NCI-H2107 treated with DMSO at 0.1 percent for 48 hours (cell line): Measurements from ENCODE around the gene CACNA2D3.

Experiments
- DNase-seq: peaks from one replicate; lab custom pipeline; 2025; ENCODE audit not compliant: unreplicated experiment; lab: John Stamatoyannopoulos, UW

CACNA2D3 gene

DNA sequence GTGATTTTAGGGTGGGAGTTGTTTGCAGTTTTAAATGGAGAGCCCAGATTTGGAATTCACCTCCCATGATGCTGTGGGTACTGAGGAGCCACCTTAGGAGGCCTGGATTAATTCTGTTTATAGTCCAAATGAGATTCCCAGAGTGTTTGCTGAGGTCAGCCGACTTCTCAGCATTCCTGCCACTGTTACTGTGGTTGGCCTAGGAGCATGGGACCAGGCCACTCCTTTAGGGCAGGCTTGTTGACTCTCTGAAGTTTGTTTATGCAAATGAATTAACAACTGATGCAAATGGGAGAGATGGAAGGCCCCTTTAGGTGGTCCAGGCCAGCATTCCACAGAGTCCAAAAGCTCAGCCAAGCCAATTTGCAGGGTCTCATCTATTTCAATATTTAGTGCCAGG is 46.1 kb downstream of the CACNA2D3 start:
- DNase-seq, result no peak

DNA sequence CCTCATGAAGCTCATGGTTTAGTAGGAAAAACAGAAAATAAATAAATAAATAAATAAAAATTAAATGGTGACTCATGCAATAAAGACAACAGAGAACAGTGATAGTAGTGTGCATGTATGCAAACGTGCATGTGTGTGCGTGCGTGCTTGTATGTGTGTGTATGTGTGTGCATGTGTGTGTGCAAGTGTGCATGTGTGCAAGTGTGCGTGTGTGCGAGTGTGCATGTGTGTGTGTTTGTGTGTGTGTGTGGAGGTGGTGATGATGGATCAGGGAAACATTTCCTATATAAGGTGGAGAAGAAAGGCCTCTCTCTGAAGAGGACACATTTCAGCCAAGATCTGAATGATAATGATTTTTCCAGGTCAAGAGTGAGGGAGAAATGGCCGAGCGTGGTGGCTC is 47.2 kb downstream of the CACNA2D3 start:
- DNase-seq, result no peak

DNA sequence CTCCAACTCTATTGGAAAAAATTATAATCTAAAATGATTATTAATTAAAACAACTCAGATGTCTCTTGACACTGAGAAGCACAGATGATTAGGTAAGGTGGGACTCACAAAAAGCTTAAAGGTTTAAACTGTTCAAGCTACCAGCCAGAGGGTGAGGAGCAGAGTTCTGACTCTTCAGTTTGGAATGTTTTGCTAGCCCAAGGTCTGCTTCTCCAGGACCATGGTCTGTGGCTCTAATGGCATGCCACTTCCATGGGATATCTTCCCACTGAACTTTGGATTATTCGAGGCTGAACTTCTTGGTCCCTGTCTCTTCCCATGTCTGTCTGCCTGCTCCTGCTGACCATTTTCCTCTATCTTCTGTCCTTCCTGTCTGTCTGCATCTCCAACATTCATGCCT is 49.2 kb downstream of the CACNA2D3 start:
- DNase-seq, result no peak

- DNase-seq, result no peak
These were observed 49.6 kb downstream of the CACNA2D3 start for GRCh38 chr3:54171951-54172350.

- DNase-seq, result no peak
These were observed 51.0 kb downstream of the CACNA2D3 start for GRCh38 chr3:54173371-54173770.

- DNase-seq, result peak; percentile 47
These were observed 53.8 kb downstream of the CACNA2D3 start for GRCh38 chr3:54176106-54176505.

GRCh38 chr3:54177816-54178215 is 55.5 kb downstream of the CACNA2D3 start:
- DNase-seq, result no peak

DNA sequence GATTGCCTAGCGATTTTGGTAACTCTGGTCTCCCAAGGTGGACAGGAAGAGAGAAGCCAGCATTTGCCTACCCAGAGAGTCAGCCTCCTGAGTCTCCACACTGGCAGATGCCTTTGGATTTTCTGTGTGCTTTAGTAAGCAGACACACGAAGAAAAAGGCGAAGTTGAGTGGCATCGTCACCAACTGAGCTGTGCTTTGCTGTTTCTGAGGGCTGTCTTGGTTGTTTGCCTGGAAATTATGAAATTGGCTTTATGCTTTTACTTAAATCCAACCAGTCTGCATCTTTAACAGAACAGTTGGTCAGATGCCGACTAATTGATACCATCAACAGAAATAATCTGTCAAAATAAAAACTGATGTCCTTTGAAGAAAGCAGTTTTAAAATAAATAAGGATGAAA is 56.0 kb downstream of the CACNA2D3 start:
- no peak for DNase-seq

DNA sequence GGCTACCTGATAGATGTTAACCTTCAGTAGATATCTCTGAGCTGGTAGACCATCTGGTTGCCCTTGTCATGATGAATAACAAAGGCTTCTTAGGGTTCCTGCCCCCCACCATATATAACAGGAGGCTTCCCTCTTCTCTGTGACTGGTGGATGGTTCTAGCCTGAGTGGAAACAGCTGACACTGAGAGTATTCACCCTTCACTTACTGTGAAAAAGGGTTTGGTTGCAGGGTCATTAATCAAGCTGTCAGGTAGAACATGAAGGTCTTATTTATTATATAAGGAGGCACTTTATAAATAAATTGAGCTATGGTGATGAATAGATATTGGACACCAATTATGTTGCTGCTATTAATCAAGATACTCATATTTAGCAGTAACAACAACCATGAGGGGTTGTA is 58.6 kb downstream of the CACNA2D3 start:
- DNase-seq, result no peak

DNA sequence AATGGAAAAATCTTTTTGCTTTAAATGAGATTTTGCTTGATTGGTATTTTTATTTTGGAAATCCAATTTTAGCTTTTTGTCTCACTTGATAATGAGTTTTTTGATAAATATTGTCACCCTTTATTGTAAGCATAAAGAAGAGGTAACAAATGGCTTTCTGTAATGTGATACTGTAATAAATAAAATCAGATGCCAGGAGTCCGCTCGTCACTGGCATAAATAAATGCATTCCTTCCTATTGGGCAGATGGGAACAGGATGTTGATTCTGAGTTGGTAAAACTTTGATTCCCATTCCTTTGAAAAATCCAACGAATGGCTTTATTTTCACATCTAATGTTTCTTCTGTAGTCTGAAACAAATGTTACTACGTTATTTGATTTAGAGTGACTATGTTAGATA is 59.9 kb downstream of the CACNA2D3 start:
- no peak for DNase-seq

GRCh38 chr3:54185740-54186139 is 63.4 kb downstream of the CACNA2D3 start:
- no peak for DNase-seq

GRCh38 chr3:54188176-54188791 is 65.9 kb downstream of the CACNA2D3 start:
- DNase-seq, result no peak

DNA sequence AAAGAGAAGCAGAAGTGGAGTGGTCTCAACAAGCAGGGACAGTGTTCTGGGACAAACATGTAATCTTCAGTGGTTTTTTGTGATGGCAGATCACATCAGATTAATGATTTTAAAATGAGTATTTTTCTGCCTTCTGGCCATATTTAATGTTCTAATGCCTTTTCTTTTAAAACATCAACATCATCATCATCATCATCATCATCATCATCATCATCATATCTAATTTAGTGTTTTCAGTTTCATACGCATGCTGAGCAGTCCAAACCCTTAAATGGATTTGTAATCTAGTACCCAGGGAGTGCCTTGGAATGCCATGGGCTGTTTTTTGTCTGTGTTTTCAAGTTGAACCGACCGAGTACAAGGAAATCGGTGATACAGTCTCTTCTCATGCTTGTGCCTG is 68.9 kb downstream of the CACNA2D3 start:
- DNase-seq, result no peak

DNA sequence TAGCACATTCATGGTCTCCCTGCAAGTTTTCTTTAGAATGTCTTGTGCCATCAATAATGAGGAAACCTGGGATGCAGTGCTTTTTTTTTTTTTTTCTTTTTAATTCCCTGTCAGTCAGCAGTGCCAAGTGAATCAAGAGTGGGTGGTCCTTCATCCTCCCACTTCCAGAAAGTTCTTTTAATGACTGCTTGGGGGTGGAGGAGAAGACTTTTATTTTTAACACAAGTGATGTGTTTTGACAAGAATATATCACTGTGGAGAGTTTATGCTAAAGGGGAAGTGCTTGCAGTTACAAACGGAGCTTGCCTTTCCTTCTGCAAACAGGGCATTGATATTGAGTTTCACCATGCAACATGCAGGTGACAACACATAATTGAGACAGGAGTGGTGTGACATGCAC is 69.7 kb downstream of the CACNA2D3 start:
- no peak for DNase-seq

DNA sequence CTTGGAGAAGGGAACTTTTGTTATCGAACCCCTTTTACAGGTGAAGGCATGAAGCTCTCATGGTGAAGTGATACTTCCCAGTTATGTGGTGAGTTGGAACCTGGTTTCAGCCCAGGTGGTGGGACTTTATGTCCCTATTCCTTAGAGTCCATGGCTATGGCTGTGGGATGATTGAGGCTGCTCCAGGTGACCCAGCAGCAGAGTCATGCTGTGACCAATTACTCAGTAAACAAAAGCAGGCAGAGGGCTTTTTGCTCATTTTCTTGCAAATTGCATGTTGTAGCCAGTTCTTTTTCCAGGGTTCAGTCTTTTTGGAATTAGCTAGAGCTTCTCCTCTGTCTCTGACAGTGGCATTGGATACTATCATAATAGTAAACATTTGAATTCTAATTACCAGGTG is 70.7 kb downstream of the CACNA2D3 start:
- no peak for DNase-seq

- DNase-seq, result no peak
These were observed 74.1 kb downstream of the CACNA2D3 start for GRCh38 chr3:54196360-54196991.

DNA sequence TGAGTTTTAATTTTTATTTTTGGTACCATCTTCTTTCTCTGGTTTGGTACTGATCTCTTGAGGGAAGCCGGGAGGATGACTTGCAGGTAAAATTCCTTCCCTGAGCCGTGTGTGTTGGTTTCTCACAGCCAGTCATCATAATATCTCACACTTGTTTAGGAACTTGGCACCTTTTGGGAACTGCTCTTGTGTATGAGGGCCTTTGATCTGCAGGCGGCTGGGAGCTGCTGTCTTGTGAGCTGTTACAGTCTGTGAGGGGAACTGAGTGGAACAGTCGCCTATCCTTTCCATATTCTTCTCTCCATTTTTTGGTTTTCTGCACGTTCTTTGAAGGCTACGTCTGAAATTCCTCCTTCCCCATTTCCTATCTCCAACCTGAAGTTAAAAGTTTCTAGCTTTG is 75.2 kb downstream of the CACNA2D3 start:
- DNase-seq, result no peak

- DNase-seq, result no peak
These were observed 76.2 kb downstream of the CACNA2D3 start for GRCh38 chr3:54198556-54198955.

DNA sequence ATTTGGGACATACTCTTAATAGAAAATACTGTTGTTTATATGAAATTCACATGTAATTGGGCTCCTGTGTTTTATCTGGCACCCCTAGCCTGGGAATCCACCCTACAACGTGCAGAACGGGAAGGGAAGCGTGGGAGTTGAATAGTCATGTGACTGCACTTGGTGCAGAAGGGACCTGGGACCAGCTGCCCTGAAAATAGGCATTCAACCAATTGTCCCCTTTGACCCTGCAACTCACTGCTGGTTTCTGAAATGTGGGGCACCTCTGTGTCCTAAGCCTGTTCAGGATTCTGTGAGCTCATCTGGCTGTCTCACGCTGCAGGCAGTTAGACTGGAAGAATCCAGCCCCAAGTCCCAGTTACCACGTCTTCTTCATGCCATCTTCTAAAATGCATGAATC is 79.7 kb downstream of the CACNA2D3 start:
- DNase-seq, result no peak

DNA sequence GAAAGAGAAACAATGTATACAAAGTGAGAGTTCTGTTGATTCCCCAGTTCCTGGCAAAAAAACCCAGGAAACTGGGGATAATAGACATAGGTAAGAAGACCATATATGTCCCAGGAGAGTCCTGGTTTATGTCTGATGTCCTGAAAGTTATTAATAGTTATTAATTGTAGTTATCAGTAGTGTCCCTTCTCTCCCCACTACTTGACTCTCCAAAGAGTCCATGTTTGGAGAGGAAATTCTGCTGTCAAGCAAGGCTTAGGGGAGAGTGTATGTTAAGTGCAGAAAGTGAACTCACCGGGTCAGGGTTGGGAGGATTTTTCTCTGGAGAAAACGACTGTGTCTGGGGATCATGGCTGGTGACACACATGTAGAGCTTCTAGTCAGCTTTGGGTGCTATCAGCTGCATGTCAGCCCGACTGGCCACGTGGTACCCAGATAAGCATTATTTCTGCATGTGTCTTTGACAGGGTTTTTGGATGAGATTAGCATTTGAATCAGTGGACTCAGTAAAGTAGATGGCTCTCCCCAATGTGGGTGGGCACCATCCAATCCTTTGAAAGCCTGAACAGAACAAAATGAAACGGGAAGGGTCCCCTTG is 80.4 kb downstream of the CACNA2D3 start:
- no peak for DNase-seq

DNA sequence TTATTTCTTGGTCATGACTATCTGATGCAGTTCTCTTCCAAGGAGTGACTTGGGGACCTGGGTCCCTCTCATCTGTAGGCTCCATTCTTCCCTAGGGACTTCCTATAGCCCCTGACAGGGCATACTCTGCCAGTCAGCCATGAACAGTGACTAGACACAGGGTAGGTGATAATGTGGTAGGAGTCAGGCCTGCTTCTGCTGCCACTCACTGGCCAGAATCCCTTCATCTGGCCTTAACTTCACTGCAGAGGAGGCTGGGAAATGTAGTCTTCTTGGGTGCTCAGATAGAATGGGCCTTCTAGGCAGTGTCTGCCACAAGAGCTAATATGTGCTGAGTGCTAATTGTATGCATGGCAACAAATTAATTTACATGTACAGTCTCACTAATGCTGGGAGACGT is 84.5 kb downstream of the CACNA2D3 start:
- DNase-seq, result no peak

DNA sequence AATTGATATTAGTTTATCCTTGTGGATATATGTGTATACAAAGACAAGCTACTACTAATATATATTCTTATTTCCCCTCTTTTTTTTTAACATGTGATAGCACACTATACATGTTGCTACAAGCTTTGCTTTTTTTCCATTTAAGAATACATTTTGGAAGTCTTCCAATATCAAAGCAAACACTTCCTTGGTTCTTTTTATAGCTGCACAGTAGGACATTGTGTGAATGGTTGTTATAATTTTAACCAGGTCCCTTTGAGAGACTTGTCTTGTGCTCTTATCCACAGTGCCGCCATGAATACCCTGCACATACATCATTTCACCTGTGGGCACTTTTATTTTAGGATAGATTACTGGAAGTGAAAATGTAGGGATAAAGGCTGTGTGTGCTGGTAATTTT is 88.7 kb downstream of the CACNA2D3 start:
- DNase-seq, result peak; percentile 68

DNA sequence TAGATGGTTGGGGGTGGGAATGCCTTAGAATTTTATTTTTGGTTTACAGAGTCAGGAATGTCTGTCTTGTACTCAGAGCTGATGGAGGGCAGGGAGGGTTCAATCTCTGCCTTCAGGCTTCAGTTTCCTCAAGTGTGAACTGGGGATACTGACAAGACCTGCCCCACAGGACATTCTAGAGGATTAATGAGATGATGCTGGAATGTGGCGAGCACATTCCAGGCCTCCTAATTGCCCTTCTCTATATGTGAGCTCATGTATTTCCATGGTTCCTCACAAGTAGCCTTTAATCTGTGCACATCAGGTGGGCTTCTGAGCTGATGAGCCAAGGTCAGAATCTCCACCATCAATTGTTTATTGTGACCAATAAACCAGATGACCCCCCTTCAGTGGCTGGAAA is 90.4 kb downstream of the CACNA2D3 start:
- no peak for DNase-seq
